Kasumi-1 (cell line): ENCODE measurements around the gene TRIM72.
A peak's percentile ranks its signal among the peaks of the same experiment; 100 is the strongest.
"Not testable (repeated sequence)": the region's sequence is repeated elsewhere in the genome, so short reads cannot be mapped to it uniquely, and the experiment has no call there.

ENCODE experiments used
- DNase-seq, 2 experiments: peaks; one replicate each; lab custom pipeline; 2025; lab: John Stamatoyannopoulos, UW

TRIM72 gene

GRCh38 chr16:31190818-31191444, 23.0 kb upstream of the TRIM72 start:
- no peak for DNase-seq

GRCh38 chr16:31191697-31192428, 22.1 kb upstream of the TRIM72 start:
- no peak for DNase-seq

GRCh38 chr16:31192856-31193642, 20.9 kb upstream of the TRIM72 start:
- no peak for DNase-seq

GRCh38 chr16:31193874-31194273, 20.0 kb upstream of the TRIM72 start:
- no peak for DNase-seq

GRCh38 chr16:31194898-31195297, 19.0 kb upstream of the TRIM72 start:
- no peak for DNase-seq

GRCh38 chr16:31195861-31196260, 18.1 kb upstream of the TRIM72 start:
- DNase-seq = not testable (repeated sequence)

- no peak for DNase-seq
Measured at GRCh38 chr16:31196324-31197088, 17.4 kb upstream of the TRIM72 start.

- no peak for DNase-seq
Measured at GRCh38 chr16:31198207-31198882, 15.6 kb upstream of the TRIM72 start.

GRCh38 chr16:31199430-31200041, 14.4 kb upstream of the TRIM72 start:
- no peak for DNase-seq

GRCh38 chr16:31200111-31200510, 13.8 kb upstream of the TRIM72 start:
- not testable (repeated sequence) for DNase-seq

GRCh38 chr16:31200821-31201568, 12.9 kb upstream of the TRIM72 start:
- DNase-seq = peak in 1 of 2 experiments; percentile 23

- peak; percentile 36 to 38 for DNase-seq
Measured at GRCh38 chr16:31201582-31202413, 12.1 kb upstream of the TRIM72 start.

- DNase-seq = peak; percentile 14 to 22
Measured at GRCh38 chr16:31202414-31203375, 11.2 kb upstream of the TRIM72 start, which contains the start of gene PYCARD. Gene PYCARD, minus strand, starts transcription at chr16:31202760. Its CDS starts 70 bp downstream, at chr16:31202690.

GRCh38 chr16:31204871-31205666, 8.8 kb upstream of the TRIM72 start:
- no peak for DNase-seq

- no peak for DNase-seq
Measured at GRCh38 chr16:31206776-31207175, 7.1 kb upstream of the TRIM72 start.

GRCh38 chr16:31213342-31213741, 577 bp upstream of the TRIM72 start:
- DNase-seq = no peak

- no peak for DNase-seq
Measured at GRCh38 chr16:31214708-31215286, 878 bp downstream of the TRIM72 start.
